Osteoblast (primary cell): Measurements from ENCODE around the gene GDPD3. TPM values are rescaled to one million over a fixed set of nuclear protein-coding genes. Genes with fewer than 3 reads are reported as not detected.

Experiments
- DNase-seq: peaks from one replicate; pipeline ENCODE4 v3.0.0; 2011; ENCODE audit warnings: low spot score, mixed read lengths; ENCODE audit not compliant: insufficient read length; ENCODE audit errors: missing footprints
- H2AFZ ChIP-seq: 2 replicates; pipeline ENCODE4 v1.6.0; 2011; ENCODE audit warnings: mild to moderate bottlenecking, low read length
- H3K27ac ChIP-seq: 2 replicates; pipeline ENCODE4 v1.5.1; 2011; ENCODE audit warnings: mild to moderate bottlenecking, low read depth, low read length, moderate library complexity
- H3K27me3 ChIP-seq: 2 replicates; pipeline ENCODE4 v1.6.0; 2012; ENCODE audit warnings: mild to moderate bottlenecking, control low read depth, inconsistent platforms, low read length, moderate library complexity; ENCODE audit not compliant: insufficient read depth
- H3K36me3 ChIP-seq: 2 replicates; pipeline ENCODE4 v1.5.1; 2011; ENCODE audit warnings: mild to moderate bottlenecking, low read length, control low read depth, moderate library complexity; ENCODE audit not compliant: insufficient read depth
- H3K4me1 ChIP-seq: 2 replicates; pipeline ENCODE4 v1.5.1; 2011; ENCODE audit warnings: mild to moderate bottlenecking, low read length, control low read depth, moderate library complexity; ENCODE audit not compliant: insufficient read depth
- H3K4me2 ChIP-seq: 2 replicates; pipeline ENCODE4 v1.6.0; 2011; ENCODE audit warnings: mild to moderate bottlenecking, low read length; ENCODE audit not compliant: insufficient read depth
- H3K4me3 ChIP-seq: fragments of 200-600 bp; sonication (generic); 3 replicates; pipeline ENCODE4 v1.5.1; 2012; ENCODE audit warnings: mild to moderate bottlenecking, low read length, inconsistent platforms; ENCODE audit not compliant: insufficient read depth
- H3K79me2 ChIP-seq: 2 replicates; pipeline ENCODE4 v1.6.0; 2012; ENCODE audit warnings: mild to moderate bottlenecking, low read length, control low read depth, inconsistent platforms; ENCODE audit not compliant: insufficient read depth
- H3K9me3 ChIP-seq: 2 replicates; pipeline ENCODE4 v1.5.1; 2011; ENCODE audit warnings: low read depth, low read length, control low read depth
- H4K20me1 ChIP-seq: 2 replicates; pipeline ENCODE4 v1.6.0; 2012; ENCODE audit warnings: mild to moderate bottlenecking, low read length, control low read depth; ENCODE audit not compliant: insufficient read depth
- total RNA-seq: library from RNA; depleted of rRNA; stranded (reverse); fragments of >200 nt; gene quantifications from 2 replicates; pipeline ENCODE4 v1.2.3, GENCODE V29; 2012
- TF ChIP-seq, protein P1 (sequence below): IDR thresholded peaks from 2 replicates; pipeline ENCODE4 v1.5.1; 2011; ENCODE audit warnings: mild to moderate bottlenecking, low read depth, low read length, moderate library complexity; ENCODE audit errors: extremely low read depth

GDPD3 gene
- total RNA-seq, 1 donor = 0.36 TPM

DNA sequence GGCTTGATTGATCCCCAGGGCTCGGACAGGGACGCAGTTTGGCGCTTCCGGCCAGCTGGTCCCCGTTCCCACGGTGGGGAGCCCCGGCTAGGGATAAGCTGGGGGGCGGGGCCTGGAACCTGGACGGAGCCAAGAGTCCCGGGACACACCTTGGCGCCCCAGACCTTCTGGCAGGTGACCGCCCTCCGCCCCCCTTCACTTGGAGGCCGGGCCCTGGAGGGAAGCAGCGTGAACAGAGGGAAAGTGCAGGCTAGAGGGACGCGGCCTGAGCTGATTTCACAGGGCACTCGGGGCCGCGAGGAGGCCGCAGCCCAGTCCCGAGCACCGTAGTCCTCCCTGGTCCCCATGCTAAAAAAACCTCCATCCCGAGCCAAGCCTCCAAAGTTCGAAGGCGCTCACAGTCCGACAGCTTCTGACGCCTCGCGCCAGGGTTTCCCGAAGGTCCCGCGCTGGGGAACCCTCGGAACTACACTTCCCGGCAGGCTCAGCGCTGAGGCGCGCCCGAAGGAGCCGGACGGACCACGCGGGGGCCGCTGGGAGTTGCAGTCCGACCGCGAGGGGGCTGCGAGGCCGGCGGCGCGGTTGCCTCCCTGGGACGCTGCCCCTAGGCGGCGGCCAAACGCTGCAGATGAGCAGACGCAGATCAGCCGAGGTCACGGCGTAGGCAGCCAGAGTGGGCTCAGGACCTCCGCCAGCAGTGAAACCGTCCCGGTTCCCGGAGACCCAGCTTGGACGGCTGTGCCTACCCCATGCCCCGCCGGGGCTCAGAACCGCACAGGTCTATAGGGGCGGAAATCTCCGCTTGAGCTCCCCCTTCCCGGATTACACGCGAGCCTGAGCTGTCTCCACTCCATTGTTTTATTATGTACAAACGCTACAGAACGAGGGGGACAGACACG is 21.6 kb downstream of the GDPD3 start, which contains the start of gene TBX6:
Gene TBX6, minus strand, starts transcription at position 451 of the 899 bp plus-strand sequence. CDS start 731 bp downstream, outside the sequence.
- peaks cover 8% of the 10 kb centered on the region for H3K36me3 ChIP-seq
- H3K79me2 ChIP-seq = peaks cover 3% of the 10 kb centered on the region
- H3K27me3 ChIP-seq = no peaks in the 10 kb centered on the region
- H3K9me3 ChIP-seq = peaks cover 2% of the 10 kb centered on the region
- H3K4me2 ChIP-seq = peak within 1 kb of the TSS; percentile 90
- H3K27ac ChIP-seq = peak within 1 kb of the TSS; percentile 59
- peak within 1 kb of the TSS; percentile 76 for H3K4me3 ChIP-seq
- peaks cover 7% of the 10 kb centered on the region for H4K20me1 ChIP-seq
- TF ChIP-seq, protein P1, sequence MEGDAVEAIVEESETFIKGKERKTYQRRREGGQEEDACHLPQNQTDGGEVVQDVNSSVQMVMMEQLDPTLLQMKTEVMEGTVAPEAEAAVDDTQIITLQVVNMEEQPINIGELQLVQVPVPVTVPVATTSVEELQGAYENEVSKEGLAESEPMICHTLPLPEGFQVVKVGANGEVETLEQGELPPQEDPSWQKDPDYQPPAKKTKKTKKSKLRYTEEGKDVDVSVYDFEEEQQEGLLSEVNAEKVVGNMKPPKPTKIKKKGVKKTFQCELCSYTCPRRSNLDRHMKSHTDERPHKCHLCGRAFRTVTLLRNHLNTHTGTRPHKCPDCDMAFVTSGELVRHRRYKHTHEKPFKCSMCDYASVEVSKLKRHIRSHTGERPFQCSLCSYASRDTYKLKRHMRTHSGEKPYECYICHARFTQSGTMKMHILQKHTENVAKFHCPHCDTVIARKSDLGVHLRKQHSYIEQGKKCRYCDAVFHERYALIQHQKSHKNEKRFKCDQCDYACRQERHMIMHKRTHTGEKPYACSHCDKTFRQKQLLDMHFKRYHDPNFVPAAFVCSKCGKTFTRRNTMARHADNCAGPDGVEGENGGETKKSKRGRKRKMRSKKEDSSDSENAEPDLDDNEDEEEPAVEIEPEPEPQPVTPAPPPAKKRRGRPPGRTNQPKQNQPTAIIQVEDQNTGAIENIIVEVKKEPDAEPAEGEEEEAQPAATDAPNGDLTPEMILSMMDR = peak; percentile 58
- peaks cover 31% of the 10 kb centered on the region for H3K4me1 ChIP-seq
- H2AFZ ChIP-seq = peak within 1 kb of the TSS; percentile 92
- peak; percentile 99 for DNase-seq

DNA sequence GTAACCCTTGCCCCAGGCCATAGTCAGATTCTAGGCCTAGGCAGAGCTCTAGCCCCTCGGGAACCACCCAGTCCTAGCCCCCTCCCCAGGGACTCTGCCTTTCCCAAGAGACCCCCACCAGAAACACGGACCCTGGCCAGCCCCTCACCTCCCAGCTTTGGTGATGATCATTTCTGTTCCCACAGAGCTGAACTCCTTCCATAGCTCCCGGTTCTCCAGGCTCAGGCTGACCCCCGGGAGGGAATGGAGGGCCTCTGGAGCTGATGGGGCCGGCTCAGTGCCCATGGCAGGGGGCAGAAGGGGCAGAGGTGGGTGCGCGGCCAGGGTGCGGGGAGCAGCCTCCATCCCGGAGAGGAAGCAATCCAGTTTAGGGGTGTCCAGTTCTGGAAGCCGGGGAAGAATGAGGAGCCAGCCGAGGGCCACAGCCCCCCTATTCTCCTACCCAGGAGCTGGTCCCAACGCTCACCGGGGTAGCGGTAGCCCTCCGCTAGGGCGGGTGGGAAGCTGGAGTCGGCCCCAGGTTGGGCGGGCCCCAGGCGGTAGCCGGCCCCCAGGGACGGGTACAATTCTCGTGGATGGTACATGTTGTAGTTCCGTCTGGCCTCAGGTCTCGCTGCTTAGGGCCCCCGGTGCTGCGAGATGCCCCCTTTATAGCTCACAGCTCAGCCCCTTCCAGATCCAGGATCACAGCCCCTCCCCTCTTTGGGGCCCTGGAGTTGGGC is 22.6 kb downstream of the GDPD3 start:
- Histone ChIP-seq H3K4me2 (peak overlapping the region; percentile 90), H3K36me3 (peaks cover 9% of the 10 kb centered on the region), H3K27me3 (no peaks in the 10 kb centered on the region), H3K27ac (peak overlapping the region; percentile 56), H3K4me1 (peaks cover 27% of the 10 kb centered on the region), H4K20me1 (peaks cover 7% of the 10 kb centered on the region), H2AFZ (no peak overlapping the region), H3K79me2 (peaks cover 3% of the 10 kb centered on the region), H3K4me3 (no peak overlapping the region), H3K9me3 (no peaks in the 10 kb centered on the region)
- peak; percentile 64 for DNase-seq
- TF ChIP-seq, protein P1 = no peak

DNA sequence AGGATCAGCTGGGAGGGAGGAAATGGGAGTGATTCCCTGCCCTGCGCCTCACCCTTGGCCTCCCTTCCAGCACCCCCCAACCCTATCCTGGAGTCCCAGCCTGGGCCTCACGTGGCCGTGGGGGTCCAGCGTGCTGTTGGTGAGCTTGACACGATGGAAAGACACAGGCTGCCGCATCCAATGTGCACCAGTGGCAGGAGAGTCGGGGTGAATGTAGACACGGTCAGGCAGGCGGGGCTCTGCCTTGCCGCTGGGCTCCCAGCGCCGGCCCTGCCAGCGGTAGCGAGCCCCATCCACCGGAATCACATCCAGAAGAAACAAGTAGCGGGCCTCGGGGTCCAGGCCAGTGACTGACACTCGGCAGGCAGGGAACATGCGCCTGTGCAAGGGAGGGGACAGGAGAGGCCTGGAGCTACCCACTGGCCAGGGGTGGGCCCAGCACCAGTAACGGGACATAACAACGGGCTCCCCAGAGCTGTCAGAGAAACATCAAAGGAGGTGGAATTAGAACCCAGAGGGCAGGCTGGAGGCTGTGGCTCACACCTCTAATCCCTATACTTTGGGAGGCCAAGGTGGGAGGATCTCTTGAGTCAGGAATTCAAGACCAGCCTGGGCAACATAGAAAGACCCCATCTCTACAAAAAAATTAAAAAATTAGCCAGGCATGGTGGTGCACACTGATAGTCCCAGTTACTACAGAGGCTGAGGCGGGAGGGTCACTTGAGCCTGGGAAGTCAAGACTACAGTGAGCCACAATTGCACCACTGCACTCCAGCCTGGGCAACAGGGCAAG is 24.3 kb downstream of the GDPD3 start:
- Histone ChIP-seq H3K4me2 (no peak overlapping the region), H3K4me3 (no peak overlapping the region), H3K79me2 (no peaks in the 10 kb centered on the region), H3K36me3 (peaks cover 19% of the 10 kb centered on the region), H3K27ac (no peak overlapping the region), H4K20me1 (no peaks in the 10 kb centered on the region), H3K4me1 (peaks cover 18% of the 10 kb centered on the region), H3K9me3 (no peaks in the 10 kb centered on the region), H2AFZ (no peak overlapping the region), H3K27me3 (no peaks in the 10 kb centered on the region)
- TF ChIP-seq, protein P1 = no peak
- peak; percentile 80 for DNase-seq
